Gastroesophageal sphincter (tissue), 4 donors: ENCODE results near the gene SLC25A12. TPM values are rescaled to one million over a fixed set of nuclear protein-coding genes. Genes with fewer than 3 reads are reported as not detected.

Experiments used
- ATAC-seq: fragments of 150-250 bp; one replicate; pipeline ENCODE4 v1.9.1; 2016; ENCODE audit warnings: mild to moderate bottlenecking, moderate library complexity
- H3K27ac ChIP-seq, 4 donors: fragments of 200-600 bp; sonication (generic) in 3 of 4; 1 replicate in 3 of 4; 2 replicates in 1 of 4; pipeline ENCODE4 v1.5.1; 2016 to 2019
- H3K27me3 ChIP-seq: fragments of 200-600 bp; sonication (generic); one replicate; pipeline ENCODE4 v1.5.1; 2019
- H3K36me3 ChIP-seq, 2 donors: fragments of 200-600 bp; sonication (generic); one replicate each; pipeline ENCODE4 v1.5.1; 2019; ENCODE audit warnings: control low read depth in 1 of 2
- H3K4me1 ChIP-seq, 3 donors: fragments of 200-600 bp; sonication (generic); 1 replicate in 2 of 3; 2 replicates in 1 of 3; pipeline ENCODE4 v1.5.1; 2016 to 2019; ENCODE audit warnings: control low read depth in 2 of 3
- H3K4me3 ChIP-seq, 2 donors: fragments of 200-600 bp; sonication (generic); one replicate each; pipeline ENCODE4 v1.5.1; 2019; ENCODE audit warnings: mild to moderate bottlenecking in 1 of 2, moderate library complexity in 1 of 2
- H3K9me3 ChIP-seq, 3 donors: fragments of 200-600 bp; sonication (generic); one replicate each; pipeline ENCODE4 v1.5.1; 2017 to 2019; ENCODE audit warnings: control low read depth in 2 of 3
- CTCF ChIP-seq, 4 experiments: fragments of 200-600 bp in 2 of 4; fragments of 450-650 bp in 2 of 4; sonication (generic) in 1 of 4; IDR thresholded peaks; one replicate each; pipeline ENCODE4 v1.5.1; 2017 to 2019; ENCODE audit warnings: antibody characterized with exemption in 4 of 4, mild to moderate bottlenecking in 2 of 4, moderate library complexity in 2 of 4
- EP300 ChIP-seq: sonication (generic); formaldehyde crosslinking; IDR thresholded peaks from one replicate; pipeline ENCODE4 v1.6.1; 2017; ENCODE audit warnings: antibody characterized with exemption, mild to moderate bottlenecking
- POLR2A ChIP-seq, 2 donors: fragments of 450-650 bp; IDR thresholded peaks; one replicate each; pipeline ENCODE4 v1.6.1; 2017; ENCODE audit warnings: antibody characterized with exemption in 2 of 2, mild to moderate bottlenecking in 2 of 2, moderate library complexity in 1 of 2
- POLR2AphosphoS5 ChIP-seq: sonication (generic); formaldehyde crosslinking; IDR thresholded peaks from one replicate; pipeline ENCODE4 v1.6.1; 2017; ENCODE audit warnings: antibody characterized with exemption
- WGBS, 2 donors: methylation state at CpG; one replicate each; pipeline ENCODE4 v1.1.5; 2018; ENCODE audit warnings: low coverage in 1 of 2; 5-methylcytosine and 5-hydroxymethylcytosine counted together
- total RNA-seq, 4 donors: library from RNA; depleted of rRNA; stranded (reverse); fragments of >200 nt; gene quantifications; one replicate each; pipeline ENCODE4 v1.1.0, GENCODE V29; 2016

The SLC25A12 gene
- total RNA-seq, 4 donors from 2014 or later = 54.9 to 82.7 (median 70.5) TPM

DNA sequence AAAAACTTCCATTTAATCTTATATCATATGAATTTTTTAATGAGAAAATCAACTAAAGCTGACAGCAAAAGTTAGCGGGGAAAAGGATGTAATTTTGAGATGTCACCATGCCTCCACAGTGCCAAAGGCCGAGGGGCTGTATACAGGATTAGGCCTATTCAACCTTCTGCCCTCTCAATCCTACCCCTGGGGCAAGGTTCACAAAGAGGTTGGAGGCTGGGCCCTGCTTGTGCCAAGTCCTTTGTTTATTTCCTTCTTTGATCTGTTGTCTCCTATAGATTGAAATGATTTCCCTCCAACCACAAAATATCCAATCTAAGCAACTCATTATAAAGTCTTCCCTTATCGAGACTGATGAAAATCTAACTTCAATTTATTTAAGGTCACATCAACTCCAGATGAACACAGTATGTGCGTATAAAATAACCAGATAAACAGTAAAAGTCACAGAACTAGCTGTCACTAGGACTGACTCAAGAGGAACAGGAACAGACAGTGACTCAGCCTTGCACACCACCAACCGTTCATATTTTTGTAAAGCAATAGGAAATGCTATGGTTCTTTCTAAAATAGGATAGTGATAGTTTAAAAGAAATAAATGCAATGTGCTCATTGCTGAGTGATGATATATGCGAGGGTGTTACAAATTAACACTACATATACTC, 95.8 kb downstream of the SLC25A12 start:
- Histone ChIP-seq H3K27me3 (no peaks in the 10 kb centered on the region), H3K4me3 (no peak overlapping the region), H3K36me3 (peaks cover 0 to 46% of the 10 kb centered on the region in 2 donors), H3K4me1 (no peaks in the 10 kb centered on the region), H3K9me3 (no peaks in the 10 kb centered on the region), H3K27ac (no peak overlapping the region)
- TF ChIP-seq POLR2A (IDR thresholded peaks at IDR 0.05) = no peak
- no peak for TF ChIP-seq CTCF (IDR thresholded peaks at IDR 0.05)
- no peak for TF ChIP-seq POLR2AphosphoS5
- TF ChIP-seq EP300 = no peak
- ATAC-seq = no peak
- WGBS, 2 donors = 66 to 75% methylated on average over 5 to 6 of the region's 6 CpGs

- TF ChIP-seq EP300 (no peak), POLR2A (IDR thresholded peaks at IDR 0.05) (no peak), POLR2AphosphoS5 (no peak), CTCF (IDR thresholded peaks at IDR 0.05) (no peak)
- H3K36me3 ChIP-seq = peaks cover 0 to 73% of the 10 kb centered on the region in 2 donors
- H3K9me3 ChIP-seq = no peaks in the 10 kb centered on the region
- 59 to 65% methylated on average over 4 of the region's 4 CpGs for WGBS, 2 donors
- H3K4me1 ChIP-seq = no peaks in the 10 kb centered on the region
- no peak overlapping the region for H3K4me3 ChIP-seq
- no peaks in the 10 kb centered on the region for H3K27me3 ChIP-seq
- H3K27ac ChIP-seq = no peak overlapping the region
- ATAC-seq = no peak
These were observed 99.1 kb downstream of the SLC25A12 start for GRCh38 chr2:171794918-171795317.

DNA sequence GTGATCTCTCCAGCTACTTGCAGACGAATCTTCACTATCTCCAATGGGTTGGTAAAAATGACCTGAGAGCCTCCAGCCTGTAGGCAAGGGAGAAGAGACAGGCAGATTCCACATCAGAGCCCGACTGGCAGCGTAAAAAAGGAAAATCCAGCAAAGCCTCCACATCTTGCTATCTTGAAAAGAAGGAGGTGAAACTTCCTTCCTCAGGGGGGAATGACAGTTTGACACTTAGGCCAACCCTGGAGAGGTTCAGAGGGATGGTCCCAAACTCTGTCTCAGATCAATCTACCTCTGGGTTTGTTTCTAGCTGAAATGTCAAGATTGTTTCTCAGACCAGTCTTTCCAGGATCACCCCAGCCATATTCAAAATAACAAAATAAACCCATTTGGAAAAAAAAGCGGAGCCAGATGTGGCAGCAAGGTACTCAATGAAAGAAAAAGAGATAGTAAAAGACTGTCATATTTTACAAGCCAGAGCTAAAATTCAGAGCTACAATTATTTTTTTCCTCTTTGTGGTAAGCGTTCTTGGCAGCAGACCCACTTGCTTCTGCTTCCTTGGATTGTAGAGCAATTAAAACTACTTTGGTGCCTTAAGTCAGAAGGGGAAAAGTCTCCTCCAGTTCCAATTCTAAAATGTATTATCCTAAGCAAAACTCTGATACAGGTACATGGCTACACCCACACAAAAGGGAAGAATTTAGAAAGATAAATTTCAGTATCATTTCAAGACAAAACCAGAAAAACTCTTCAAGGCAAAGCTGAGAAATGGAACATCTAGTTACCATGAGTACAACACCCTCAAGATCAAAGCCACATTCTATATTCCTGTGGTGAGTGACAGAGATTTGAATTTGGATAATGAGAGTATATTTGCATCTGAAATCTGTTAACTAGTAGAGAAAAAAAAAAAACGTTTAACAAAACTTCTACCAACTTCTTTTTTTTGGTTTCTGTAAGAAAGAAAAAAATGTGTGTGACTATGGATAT, 100.1 kb downstream of the SLC25A12 start:
- no peak for TF ChIP-seq EP300
- TF ChIP-seq POLR2A (IDR thresholded peaks at IDR 0.05) = no peak
- TF ChIP-seq CTCF (IDR thresholded peaks at IDR 0.05) = no peak
- TF ChIP-seq POLR2AphosphoS5 = no peak
- no peaks in the 10 kb centered on the region for H3K4me1 ChIP-seq
- H3K4me3 ChIP-seq = no peak overlapping the region
- no peaks in the 10 kb centered on the region for H3K27me3 ChIP-seq
- WGBS, 2 donors = 62 to 74% methylated on average over 5 of the region's 6 CpGs
- no peaks in the 10 kb centered on the region for H3K9me3 ChIP-seq
- no peak overlapping the region for H3K27ac ChIP-seq
- ATAC-seq = no peak
- H3K36me3 ChIP-seq = peaks cover 0 to 75% of the 10 kb centered on the region in 2 donors

GRCh38 chr2:171792886-171793580, 101.0 kb downstream of the SLC25A12 start:
- ATAC-seq = no peak
- Histone ChIP-seq H3K27ac (no peak overlapping the region), H3K36me3 (peaks cover 2 to 75% of the 10 kb centered on the region in 2 donors), H3K4me1 (no peaks in the 10 kb centered on the region), H3K27me3 (no peaks in the 10 kb centered on the region), H3K4me3 (no peak overlapping the region), H3K9me3 (no peaks in the 10 kb centered on the region)
- TF ChIP-seq EP300 (no peak), POLR2AphosphoS5 (no peak), CTCF (IDR thresholded peaks at IDR 0.05) (no peak), POLR2A (IDR thresholded peaks at IDR 0.05) (no peak)
- 52 to 58% methylated on average over 3 to 4 of the region's 4 CpGs for WGBS, 2 donors
